ENCODE results near the gene WAC.

DNA sequence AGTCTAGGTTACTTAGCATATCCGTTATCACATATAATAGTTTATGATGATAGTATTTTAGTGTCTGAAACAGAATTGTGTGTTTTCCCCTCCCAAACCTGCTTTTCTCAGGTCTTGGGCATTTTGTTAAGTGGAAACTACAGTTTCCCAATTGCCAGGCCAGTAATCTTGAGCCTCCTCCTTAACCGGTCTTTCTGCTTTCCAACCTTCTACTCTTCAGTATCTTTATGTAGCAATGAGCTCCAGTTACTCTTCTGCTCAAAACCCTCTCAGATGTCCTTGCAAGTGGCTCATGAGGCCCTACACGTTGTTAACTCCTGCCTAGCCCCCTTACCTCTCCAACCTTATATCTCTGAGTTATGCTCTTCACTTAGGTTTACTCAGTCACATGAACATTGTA is 22.0 kb downstream of the WAC start:
- TF ChIP-seq POLR2AphosphoS5 (IDR thresholded peaks at IDR 0.05; ENCODE audit: low read depth, low read length) (no peak), RXRA (IDR thresholded peaks at IDR 0.05; ENCODE audit: borderline replicate concordance, low read depth) (no peak), RAD21 (IDR thresholded peaks at IDR 0.05; ENCODE audit: low read length) (no peak)
- TF ChIP-seq, protein P1, sequence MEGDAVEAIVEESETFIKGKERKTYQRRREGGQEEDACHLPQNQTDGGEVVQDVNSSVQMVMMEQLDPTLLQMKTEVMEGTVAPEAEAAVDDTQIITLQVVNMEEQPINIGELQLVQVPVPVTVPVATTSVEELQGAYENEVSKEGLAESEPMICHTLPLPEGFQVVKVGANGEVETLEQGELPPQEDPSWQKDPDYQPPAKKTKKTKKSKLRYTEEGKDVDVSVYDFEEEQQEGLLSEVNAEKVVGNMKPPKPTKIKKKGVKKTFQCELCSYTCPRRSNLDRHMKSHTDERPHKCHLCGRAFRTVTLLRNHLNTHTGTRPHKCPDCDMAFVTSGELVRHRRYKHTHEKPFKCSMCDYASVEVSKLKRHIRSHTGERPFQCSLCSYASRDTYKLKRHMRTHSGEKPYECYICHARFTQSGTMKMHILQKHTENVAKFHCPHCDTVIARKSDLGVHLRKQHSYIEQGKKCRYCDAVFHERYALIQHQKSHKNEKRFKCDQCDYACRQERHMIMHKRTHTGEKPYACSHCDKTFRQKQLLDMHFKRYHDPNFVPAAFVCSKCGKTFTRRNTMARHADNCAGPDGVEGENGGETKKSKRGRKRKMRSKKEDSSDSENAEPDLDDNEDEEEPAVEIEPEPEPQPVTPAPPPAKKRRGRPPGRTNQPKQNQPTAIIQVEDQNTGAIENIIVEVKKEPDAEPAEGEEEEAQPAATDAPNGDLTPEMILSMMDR (IDR thresholded peaks at IDR 0.05) = no peak
- TF ChIP-seq, protein P2, sequence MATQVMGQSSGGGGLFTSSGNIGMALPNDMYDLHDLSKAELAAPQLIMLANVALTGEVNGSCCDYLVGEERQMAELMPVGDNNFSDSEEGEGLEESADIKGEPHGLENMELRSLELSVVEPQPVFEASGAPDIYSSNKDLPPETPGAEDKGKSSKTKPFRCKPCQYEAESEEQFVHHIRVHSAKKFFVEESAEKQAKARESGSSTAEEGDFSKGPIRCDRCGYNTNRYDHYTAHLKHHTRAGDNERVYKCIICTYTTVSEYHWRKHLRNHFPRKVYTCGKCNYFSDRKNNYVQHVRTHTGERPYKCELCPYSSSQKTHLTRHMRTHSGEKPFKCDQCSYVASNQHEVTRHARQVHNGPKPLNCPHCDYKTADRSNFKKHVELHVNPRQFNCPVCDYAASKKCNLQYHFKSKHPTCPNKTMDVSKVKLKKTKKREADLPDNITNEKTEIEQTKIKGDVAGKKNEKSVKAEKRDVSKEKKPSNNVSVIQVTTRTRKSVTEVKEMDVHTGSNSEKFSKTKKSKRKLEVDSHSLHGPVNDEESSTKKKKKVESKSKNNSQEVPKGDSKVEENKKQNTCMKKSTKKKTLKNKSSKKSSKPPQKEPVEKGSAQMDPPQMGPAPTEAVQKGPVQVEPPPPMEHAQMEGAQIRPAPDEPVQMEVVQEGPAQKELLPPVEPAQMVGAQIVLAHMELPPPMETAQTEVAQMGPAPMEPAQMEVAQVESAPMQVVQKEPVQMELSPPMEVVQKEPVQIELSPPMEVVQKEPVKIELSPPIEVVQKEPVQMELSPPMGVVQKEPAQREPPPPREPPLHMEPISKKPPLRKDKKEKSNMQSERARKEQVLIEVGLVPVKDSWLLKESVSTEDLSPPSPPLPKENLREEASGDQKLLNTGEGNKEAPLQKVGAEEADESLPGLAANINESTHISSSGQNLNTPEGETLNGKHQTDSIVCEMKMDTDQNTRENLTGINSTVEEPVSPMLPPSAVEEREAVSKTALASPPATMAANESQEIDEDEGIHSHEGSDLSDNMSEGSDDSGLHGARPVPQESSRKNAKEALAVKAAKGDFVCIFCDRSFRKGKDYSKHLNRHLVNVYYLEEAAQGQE (IDR thresholded peaks at IDR 0.05; ENCODE audit: low read depth, low read length) = no peak

Data from SK-N-SH (cell line).